Stimulated activated CD8-positive, alpha-beta memory T cell treated with anti-CD3 and anti-CD28 coated beads, Interleukin-15, amount 100 ng/mL, for 4 hours (primary cell): ENCODE results near the gene SKA3.

Experiments
- DNase-seq, 2 donors: peaks; one replicate each; pipeline ENCODE4 v3.0.0-alpha.2; 2020; ENCODE audit warnings: low read depth in 2 of 2

SKA3 gene

GRCh38 chr13:21115231-21115630, 61.1 kb downstream of the SKA3 start:
- no peak for DNase-seq

- DNase-seq = no peak
These were observed 64.8 kb downstream of the SKA3 start for GRCh38 chr13:21111546-21111945.

- no peak for DNase-seq
These were observed 67.2 kb downstream of the SKA3 start for GRCh38 chr13:21109168-21109567.

GRCh38 chr13:21106089-21106488, 70.3 kb downstream of the SKA3 start:
- no peak for DNase-seq

GRCh38 chr13:21104199-21105019, 71.9 kb downstream of the SKA3 start:
- DNase-seq = no peak
